HG02588 (cell line): Measurements from ENCODE around the gene C19orf67.

Source experiments
- ATAC-seq: cut with Tn5 transposase; IDR thresholded peaks from one replicate; pipeline ENCODE4 v1.9.1; 2021; ENCODE audit warnings: mild to moderate bottlenecking, moderate library complexity; ENCODE audit not compliant: unreplicated experiment

C19orf67 gene

DNA sequence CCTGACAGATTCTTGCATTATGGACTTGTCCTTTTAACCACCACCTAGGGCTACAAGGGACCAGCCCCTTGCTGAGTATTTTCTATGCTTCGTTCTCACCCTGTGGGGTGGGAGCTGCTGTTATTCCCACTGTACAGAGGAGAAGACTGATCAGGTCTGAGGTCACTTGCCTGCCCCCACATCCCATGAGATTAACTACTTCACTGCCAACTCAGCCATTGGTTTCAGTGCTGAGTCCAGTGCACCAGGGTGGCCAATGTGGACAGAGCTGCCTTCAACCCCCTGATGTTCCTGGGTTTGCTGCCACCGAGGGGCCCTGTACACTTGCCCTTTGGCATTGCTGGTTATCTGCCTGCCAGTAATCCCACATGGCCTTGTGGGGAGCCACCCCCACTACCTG, 25.1 kb upstream of the C19orf67 start:
- ATAC-seq, result no peak

DNA sequence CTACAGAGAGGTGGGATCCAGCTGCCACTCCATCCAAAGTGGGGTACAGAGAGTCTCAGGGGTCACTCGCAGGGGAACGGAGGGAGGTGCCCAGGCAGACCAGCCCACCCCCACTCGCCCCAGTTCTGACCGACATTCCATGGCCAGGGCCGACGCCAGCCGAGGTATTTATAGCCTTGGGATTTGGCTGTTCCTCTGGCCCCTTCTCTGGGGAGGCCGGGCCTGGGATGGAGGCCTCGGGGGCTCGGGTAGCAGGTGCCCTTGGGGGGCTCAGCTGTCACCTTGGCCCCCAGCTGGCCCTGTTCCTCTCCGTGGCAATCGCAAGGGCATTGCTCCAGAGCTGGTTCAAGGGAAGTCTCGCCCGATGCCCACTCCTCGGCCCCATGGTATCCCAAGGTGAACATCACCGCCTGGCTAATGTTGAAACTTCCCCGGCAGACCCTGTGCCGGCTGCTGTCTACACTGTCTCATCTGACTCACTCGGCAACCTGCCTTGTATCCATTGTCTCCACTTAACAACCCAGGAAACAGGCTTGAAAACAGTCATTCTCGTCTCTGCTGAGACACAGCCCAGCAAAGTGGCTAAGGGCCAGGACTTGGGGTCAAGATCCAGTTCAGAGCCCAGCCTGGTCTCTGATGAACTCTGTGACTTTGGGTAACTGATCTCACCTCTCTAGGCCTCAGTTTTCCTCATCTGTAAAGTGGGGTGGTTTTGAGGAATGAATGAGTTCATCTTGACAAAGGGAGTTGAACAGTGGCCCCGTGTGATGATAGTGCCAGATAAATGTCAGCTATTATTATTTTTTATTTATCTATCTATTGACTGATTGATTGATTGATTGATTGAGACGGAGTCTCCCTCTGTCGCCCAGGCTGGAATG, 22.2 kb upstream of the C19orf67 start:
- no peak for ATAC-seq

DNA sequence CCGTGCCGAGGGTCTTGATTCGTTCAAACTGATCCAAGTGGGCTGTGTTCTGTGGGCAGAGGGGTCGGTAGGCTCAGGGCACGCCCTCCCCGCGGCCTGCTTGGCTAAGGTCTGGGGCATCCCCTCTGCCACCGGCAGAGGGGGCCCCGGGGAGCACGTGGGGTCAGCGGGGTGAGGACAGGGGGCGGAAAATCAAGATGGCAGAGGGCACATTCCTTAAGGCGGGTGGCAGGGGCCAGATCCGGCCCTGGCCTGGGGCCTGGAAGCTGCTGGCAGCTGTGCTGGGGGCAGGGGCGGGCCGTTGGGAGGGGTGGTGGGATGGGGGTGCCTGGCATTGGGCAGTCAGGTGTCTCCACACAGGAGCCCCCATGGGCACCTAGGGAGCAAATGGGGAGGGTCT, 21.3 kb upstream of the C19orf67 start:
- no peak for ATAC-seq

DNA sequence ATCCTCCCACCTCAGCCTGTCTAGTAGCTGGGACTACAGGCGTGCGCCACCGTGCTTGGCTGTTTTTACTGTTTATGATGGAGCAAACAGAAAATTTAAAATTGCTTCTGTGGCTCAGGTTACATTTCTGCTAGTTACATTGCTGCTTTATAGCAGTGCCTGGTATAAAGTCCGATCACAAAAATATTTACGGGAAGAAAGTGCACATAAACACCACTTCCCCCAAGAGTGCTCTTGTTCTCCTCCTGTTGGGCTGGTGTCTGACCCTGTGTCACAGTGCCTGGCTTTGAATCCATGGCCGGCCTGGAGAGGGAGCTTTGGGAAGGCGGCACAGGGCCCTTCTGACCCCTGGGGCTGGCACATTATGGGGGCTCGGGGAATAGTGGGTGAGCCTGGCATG, 20.1 kb upstream of the C19orf67 start:
- ATAC-seq, result no peak

DNA sequence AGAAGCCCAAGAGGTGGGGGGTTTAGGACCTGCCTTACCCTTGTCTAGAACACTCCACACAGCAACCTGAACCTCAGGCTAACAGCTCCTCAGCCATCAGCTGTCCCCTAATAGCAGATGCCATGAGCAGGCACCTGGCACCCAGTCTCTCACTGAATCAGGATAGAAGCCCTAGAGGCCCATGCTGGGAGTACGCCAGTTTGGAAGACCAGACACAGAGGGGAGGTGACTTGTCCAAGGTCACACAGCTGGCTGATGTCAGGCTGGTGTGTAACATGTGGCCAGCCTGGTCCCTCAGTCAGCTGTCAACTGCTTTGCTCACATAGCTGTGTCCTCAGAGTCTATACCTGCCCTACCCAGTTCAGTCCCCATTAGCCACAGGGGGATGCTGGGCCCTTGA, 17.7 kb upstream of the C19orf67 start:
- ATAC-seq, result no peak

DNA sequence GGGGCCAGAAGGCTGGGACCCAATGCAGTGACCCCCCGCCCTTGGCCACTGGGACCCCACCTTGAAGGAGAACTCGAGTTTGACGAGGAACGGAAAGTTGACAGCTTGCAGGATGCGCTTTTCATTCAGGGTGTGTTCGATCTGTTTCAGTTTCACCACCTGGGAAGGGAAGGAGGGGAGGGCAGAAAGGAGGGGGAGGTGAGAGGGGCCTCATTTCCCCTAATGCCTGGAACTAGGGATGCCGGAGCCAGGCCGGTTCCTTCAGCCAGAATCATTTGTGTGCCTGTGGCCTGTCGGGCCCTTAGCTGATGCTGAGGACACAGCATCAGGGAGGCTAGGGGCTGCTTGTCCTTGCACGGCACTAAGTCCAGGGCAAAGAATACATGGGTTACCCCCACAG, 17.2 kb upstream of the C19orf67 start:
- no peak for ATAC-seq

DNA sequence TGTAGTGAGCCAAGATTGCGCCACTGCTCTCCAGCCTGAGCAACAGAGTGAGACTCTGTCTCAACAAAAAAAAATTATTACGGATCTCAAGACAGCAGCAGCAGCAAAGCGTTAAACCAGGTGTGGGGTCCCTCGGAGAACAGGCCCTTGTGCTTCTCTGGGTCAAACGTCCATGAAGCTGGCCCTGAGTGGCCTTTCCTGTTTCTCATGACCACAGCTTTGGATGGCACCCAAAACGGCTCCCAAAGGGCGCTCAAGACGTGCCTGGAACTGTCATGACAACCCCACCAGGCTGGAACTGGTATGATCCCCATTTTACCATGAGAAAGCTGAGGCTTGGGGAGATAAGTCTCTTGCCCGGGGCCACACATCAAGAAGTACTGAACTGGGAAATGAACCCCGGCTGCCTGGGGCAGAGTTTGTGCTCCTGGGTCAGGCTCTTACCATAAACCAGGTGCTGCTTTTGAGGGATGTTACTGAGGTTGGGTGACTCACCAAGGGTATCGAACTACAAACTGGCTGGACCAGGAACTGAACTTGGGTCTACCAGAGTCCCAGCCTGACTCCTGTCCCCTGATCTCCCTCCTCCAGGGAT, 16.6 kb upstream of the C19orf67 start:
- ATAC-seq, result no peak

DNA sequence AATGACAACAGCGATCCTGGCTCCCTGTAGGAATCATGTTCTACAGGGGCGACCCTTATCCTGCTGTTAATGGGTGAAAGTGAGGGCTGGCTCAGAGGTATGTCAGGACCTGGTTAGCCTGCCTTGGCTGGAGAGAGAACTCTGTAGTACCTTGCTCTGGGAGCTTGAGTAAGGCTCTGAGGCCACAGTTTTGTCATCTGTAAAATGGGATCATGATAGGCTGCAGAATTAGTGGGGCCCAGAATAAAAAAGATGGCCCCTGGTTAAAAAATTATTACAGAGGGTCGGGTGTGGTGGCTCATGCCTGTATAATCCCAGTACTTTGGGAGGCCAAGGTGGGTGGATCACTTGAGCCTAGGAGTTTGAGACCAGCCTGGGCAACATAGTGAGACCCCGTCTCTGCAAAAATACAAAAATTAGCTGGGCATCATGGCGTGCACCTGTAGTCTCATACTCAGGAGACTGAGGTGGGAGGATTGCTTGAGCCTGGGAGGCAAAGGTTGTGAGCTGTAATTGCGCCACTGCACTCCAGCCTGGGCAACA, 15.5 kb upstream of the C19orf67 start:
- ATAC-seq, result no peak

DNA sequence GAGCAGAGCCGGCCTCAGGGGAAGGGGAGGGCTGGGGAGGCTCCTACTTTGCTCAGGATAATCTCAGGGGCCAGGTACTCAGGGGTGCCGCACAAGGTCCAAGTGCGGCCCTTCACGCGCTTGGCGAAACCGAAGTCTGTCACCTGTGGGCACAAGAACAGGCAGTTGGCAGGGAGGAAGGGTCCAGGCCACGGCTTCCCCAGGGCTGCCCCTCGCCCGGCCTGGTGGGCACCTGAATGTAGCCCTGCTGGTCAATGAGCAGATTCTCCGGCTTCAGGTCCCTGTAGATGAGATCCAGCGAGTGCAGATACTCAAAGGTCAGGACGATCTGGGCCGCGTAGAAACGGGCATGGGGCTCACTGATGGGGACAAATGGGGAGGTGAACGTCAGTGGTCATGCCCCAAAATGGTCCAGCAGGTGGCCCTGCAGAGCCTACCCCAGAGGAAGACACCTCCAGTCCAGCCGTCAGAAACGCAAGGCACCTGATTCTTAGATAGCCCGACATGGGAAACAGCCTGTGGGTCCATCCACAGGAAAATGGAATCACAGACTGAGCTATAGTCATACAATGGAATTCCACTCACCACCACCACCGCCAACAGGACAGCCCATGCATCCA, 12.1 kb upstream of the C19orf67 start:
- no peak for ATAC-seq

DNA sequence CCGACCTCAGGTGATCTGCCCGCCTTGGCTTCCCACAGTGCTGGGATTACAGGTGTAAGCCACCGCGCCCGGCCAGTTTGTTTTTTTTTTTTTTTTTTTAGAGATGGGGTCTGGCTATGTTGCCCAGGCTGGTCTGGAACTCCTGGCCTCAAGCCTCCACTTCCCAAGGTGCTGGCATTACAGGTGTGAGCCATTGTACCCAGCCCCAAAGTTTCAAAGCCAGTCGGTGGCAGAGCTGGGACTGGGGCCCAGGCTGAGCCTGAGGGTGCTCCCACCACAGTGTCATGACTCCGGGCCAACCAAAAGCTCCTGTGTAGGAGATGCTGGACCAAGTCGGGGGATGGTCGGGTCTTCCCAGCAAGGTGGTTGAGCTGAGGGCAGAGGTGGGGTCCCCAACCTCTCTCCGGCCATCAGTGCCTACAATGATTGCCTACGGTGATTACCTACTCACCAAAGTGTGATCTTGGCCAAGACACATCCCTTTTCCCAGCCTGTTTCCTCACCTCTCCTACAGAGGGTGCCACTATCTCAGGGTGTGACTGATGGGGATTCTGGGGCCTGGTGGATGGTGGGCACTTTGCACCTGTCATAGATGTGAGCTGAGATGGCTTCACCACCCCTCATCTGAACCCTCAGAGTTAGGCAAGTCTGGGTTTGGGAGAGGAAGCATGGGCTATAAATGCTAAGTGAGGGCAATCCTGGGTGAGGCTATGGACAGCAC, 10.8 kb upstream of the C19orf67 start:
- ATAC-seq, result no peak

DNA sequence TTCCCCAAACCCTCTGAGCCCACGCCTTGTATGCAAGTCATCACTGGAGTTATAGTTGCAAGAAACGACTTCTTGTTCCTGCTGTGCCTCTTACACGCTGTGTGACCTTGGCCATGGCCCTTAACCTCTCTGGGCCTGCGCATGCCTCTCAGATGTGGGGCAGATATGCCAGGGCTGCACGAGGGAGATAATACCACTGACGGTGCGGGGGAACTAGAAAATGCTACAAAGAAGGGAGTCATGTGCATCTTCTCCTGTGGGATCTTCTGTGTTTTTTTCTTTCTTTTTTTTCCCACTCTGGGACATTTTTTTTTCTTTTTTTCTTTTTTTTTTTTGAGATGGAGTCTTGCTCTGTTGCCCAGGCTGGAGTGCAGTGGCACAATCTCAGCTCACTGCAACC, 9.3 kb upstream of the C19orf67 start:
- no peak for ATAC-seq

DNA sequence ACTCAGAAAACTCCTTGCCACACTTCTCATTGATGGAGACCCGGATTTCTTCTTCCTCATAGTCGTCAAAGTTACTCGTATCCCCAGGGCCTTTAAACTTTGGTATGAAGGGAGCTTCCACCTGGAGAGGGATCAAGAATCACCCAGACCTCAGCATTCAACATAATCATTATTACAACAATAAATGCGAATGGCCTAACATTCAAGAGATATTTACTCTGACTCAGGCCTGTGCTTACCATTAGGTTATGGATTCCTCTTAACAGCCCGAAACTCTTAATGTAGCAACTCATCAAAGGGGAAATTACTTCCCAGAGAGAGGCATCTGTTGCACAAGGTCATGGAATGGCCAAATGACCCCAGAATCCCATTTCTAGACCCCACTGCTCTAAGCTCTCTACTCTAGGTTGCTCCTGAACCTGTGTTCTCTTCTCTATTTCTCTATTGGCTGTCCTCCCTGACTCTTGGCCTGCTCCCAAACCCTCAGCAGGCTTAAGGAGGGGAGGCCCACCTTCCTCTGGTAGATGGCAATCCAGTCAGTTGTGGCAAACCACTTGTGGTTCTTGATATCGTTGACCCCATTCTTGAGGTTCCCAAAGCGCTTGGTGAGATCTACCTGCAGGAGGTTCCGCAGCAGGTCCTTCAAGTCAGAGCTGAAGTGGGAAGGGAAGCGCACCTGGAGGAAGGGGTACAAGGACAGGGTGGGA, 7.7 kb upstream of the C19orf67 start:
- no peak for ATAC-seq

DNA sequence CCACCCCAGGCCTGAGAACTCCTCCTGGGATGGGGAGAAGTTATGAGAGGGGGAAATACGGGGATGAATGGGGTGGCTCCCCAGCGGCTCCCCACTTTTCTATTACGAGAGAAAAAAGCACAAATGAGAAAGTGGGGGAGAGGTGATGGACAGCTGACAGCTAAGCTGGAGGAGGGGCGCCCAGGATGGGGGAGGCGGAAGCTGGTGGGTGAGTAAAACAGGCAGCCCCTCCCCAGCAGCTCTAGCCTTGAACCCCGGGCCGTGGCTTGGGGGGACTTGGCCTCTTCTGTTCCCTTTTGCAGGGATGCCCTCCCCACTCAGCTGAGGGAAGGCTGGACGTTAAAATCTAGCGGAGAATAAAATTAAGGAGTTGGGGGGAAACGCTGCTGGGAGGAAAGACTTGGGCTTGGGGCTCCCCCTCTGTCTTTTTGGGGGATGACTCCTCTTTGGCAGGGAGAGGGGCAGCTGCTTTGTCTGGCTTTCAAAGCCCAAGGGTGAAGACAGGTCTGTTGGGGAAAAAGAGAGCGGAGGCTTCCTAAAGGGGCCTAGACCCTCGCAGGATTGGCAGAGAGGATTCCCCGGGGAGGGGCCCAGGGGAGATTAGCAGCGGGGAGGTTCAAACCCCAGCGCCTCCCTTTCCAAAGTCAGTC, 6.4 kb upstream of the C19orf67 start:
- ATAC-seq, result peak; percentile 2

DNA sequence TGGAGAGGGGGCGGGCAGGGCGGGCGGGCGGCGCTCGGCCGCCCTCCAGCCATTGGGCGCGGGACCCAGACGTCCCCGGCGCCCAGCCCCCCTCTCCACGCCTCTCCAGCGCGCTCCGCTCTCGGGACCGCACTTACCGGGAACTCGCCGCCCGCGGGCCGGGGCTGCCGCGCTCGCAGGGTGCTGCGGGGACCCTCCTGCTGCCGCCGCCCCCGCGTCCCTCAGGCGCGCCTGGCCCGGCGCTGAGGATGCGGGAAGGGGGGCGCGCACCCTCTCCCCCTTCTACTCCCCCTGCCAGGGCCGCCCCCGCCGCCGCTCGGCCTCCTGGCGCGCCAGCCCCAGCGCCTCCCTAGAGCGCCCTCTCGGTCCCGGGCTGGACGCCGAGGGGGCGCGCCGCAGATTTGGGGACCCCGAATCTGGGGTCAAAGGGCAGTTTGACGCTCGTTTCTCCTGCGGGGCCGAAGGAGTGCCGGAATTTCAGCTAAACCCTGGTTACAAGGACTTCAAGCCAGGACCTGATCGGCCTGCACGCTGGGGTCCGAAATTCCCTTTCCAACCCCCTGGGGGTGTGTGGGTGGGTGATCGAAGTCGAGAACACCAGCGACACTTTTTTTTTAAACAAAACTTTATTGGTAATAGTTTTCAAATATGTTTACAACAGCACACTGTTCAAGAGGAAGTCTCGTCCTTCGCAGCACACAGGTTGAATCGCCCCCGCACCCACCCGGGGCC, 5.7 kb upstream of the C19orf67 start:
- peak; percentile 55 for ATAC-seq

DNA sequence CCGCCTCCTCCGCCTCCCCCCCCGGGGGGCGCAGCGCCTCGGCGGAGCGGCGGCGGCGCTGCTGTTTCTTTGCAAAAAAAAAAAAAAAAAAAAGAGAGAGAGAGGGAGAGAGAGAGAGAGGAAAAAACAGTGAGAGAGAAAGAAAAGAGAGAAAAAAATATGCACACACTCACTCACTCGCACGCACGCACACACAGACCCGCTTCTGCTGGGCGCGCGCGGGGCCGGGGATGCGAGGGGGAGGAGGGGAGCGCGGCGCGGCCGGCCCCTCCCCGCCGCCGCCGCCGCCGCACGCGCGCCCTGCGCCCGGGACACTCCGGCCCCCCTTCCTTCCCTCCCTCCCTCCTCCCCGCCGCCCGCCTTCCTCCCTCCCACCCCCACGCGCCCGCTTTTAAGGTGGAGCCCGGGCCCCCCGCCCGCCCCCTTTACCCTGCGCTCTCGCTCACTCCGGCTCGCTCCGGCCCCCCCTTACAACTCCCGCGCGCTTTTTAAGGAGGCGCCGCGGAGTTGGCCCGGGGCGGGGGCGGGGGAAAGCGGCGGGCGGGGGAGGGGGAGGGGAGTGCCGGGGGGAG, 5.0 kb upstream of the C19orf67 start, which contains the start of gene SAMD1:
TSS of gene SAMD1 (minus strand) at position 243 of the 572 bp plus-strand sequence.
- ATAC-seq, result peak; percentile 33

DNA sequence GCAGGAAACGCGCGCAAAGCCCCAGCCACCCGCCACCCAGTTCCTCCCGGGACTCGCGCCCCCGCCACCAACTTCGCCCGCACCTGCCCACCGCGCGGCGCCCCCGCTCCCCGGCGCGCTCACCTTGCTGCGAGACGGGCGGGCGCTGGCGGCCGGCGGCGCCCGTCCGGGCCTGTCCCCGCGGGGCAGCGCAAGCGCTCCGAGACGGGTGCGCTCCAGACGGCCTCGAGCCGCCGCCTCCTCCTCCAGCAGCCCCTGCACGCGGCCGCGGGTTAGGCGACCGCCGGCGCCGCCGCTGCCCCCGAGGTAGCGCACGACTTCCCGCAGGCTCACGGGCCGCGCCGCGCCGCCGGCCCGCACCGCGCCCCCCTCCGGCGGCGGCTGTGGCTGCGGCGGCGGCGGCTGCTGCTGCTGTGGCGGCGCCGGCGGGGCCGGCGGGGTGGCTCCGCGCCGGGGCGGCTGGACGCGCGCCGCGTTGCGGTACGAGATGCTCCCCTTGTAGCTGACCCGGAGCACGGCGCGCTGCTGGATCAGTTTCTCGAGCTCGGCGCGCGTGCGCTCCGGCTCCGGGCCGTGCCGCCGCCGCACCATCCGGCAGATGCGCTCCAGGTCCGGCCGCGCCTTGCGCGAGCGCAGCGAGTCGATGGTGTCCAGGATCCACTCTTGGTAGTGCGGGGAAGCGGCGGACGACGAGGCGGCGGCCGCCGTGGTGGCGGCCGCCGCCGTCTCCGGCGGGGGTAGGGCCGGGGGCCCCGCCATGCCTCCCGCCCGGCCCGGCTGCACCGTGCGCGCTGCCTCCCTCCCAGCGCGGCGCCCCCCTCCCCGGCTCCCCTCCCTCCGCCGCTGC, 4.3 kb upstream of the C19orf67 start:
- no peak for ATAC-seq

DNA sequence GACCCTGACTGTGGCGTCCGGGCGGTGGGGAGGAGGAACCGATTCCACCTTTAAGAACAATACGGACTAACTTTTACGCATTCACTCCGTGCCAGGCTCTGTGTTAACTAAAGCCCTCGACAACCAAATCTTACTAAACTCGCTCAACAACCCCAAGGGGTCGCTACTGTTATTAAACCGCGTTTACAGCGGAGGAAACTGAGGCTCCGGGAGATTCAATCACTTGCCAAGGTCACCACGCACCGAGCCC, 3.8 kb upstream of the C19orf67 start:
- no peak for ATAC-seq

DNA sequence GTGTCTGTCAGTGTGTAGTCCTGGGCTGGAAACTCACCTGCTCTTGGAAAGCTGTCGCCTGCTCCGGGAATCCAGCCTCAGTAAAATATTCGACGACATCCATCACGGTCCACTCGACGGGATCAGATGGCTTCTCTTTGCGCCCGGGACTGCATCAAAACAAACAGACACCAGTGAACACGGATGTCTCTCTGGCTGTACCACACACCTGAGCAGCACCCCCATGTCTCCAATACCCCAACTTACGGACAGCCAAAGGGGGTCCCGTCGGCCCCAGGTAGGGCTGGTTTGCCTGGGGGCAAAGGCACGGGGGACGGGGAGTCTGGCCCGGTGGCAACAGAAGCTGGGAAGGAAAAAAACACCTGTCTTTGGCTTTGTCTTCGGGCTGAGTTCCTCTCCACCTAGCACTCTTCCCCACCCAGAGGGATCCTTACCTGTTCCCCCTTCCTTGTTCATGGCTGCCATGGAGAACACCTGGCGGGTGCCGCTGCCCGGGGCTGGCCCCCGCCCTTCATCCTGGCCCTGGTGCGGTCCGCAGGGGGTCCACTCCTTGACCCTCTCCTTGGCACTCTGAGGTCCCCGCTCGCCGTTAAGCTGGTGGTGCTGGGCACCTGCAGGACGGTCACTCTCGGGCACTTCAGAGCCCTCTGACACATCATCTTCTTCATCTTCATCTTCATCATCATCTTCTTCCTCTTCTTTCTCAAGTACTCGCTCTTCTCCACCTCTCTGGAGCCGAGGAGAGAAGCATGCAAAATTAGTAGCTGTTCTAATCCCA, 3.2 kb upstream of the C19orf67 start:
- ATAC-seq, result no peak
